IMR-90 (cell line): ENCODE results near the gene TIMM17B.

Experiments used
- MXI1 ChIP-seq: IDR thresholded peaks from 2 replicates; pipeline ENCODE4 v1.6.1; 2012; ENCODE audit warnings: low read depth, mild to moderate bottlenecking, low read length, moderate library complexity, borderline replicate concordance
- TF ChIP-seq, protein P1 (sequence below): fragments of 150-350 bp; IDR thresholded peaks from 2 replicates; pipeline ENCODE4 v1.6.1; 2017; ENCODE audit warnings: mild to moderate bottlenecking, antibody characterized with exemption, low read length, low read depth

DNA sequence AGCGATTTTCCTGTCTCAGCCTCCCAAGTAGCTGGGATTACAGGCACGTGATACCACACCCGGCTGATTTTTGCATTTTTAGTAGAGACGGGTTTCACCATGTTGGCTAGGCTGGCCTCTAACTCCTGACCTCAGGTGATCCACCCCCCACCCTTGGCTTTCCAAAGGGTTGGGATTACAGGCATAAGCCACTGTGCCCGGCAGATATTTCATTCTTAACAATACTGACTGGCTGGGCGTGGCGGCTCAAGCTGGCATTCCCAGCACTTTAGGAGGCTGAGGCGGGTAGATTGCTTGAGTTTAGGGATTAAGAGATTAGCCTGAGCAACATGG lies 1.5 kb upstream of the TIMM17B start:
- TF ChIP-seq, protein P1, sequence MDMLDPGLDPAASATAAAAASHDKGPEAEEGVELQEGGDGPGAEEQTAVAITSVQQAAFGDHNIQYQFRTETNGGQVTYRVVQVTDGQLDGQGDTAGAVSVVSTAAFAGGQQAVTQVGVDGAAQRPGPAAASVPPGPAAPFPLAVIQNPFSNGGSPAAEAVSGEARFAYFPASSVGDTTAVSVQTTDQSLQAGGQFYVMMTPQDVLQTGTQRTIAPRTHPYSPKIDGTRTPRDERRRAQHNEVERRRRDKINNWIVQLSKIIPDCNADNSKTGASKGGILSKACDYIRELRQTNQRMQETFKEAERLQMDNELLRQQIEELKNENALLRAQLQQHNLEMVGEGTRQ, result no peak
- no peak for TF ChIP-seq MXI1
